GM19351 (cell line): Measurements from ENCODE around the gene SCGB1C2.

ENCODE experiments used
- ATAC-seq: cut with Tn5 transposase; IDR thresholded peaks from one replicate; pipeline ENCODE4 v1.9.1; 2021; ENCODE audit warnings: mild to moderate bottlenecking, moderate library complexity; ENCODE audit not compliant: unreplicated experiment

Gene SCGB1C2

GRCh38 chr17:170130-170670 is 32.8 kb downstream of the SCGB1C2 start:
- ATAC-seq: no peak

- ATAC-seq: no peak
Measured at GRCh38 chr17:171871-172270, 34.5 kb downstream of the SCGB1C2 start.

GRCh38 chr17:172401-172800 is 35.0 kb downstream of the SCGB1C2 start:
- no peak for ATAC-seq

- no peak for ATAC-seq
Measured at GRCh38 chr17:173166-173911, 36.0 kb downstream of the SCGB1C2 start.

- no peak for ATAC-seq
Measured at GRCh38 chr17:177155-177554, 39.8 kb downstream of the SCGB1C2 start.

GRCh38 chr17:177762-178161 is 40.4 kb downstream of the SCGB1C2 start:
- no peak for ATAC-seq

GRCh38 chr17:178292-179065 is 41.1 kb downstream of the SCGB1C2 start:
- no peak for ATAC-seq

GRCh38 chr17:179066-179432 is 41.7 kb downstream of the SCGB1C2 start:
- no peak for ATAC-seq

GRCh38 chr17:179781-180380 is 42.5 kb downstream of the SCGB1C2 start:
- ATAC-seq: no peak

- no peak for ATAC-seq
Measured at GRCh38 chr17:180381-181244, 43.2 kb downstream of the SCGB1C2 start.

GRCh38 chr17:181245-182049 is 44.1 kb downstream of the SCGB1C2 start, which contains the start of gene DOC2B:
Gene DOC2B (minus strand): TSS chr17:181650. CDS start chr17:181479, 171 bp downstream.
- ATAC-seq: no peak

- no peak for ATAC-seq
Measured at GRCh38 chr17:182050-182751, 44.8 kb downstream of the SCGB1C2 start.

GRCh38 chr17:183021-183420 is 45.7 kb downstream of the SCGB1C2 start:
- no peak for ATAC-seq

- no peak for ATAC-seq
Measured at GRCh38 chr17:185445-186138, 48.2 kb downstream of the SCGB1C2 start.

GRCh38 chr17:187130-187529 is 49.8 kb downstream of the SCGB1C2 start:
- ATAC-seq: no peak
